ENCODE results near the gene LMF2.

LMF2 gene

DNA sequence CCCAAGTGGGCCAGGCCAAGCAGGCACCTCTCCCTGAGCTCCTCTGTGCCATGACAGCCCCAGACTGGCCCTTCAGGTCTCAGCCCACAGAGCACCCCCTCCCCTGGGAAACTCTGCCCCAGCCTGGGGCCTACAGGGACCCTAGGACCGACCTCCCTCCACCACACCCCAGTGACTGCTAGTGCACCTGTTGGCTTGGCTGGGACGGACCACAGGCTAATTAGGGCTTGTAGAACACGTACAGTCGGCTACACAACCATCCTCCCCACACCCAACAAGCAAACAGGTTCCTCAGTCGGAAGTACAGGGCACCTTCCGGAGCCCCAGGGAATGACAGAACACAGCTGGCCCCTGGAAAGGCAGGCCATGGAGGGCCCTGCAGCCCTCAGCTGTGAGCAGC is 37.0 kb downstream of the LMF2 start:
- no peak overlapping the region for H3K4me3 ChIP-seq (replicated peaks; ENCODE audit: low read depth, low read length)
- TF ChIP-seq, protein P1, sequence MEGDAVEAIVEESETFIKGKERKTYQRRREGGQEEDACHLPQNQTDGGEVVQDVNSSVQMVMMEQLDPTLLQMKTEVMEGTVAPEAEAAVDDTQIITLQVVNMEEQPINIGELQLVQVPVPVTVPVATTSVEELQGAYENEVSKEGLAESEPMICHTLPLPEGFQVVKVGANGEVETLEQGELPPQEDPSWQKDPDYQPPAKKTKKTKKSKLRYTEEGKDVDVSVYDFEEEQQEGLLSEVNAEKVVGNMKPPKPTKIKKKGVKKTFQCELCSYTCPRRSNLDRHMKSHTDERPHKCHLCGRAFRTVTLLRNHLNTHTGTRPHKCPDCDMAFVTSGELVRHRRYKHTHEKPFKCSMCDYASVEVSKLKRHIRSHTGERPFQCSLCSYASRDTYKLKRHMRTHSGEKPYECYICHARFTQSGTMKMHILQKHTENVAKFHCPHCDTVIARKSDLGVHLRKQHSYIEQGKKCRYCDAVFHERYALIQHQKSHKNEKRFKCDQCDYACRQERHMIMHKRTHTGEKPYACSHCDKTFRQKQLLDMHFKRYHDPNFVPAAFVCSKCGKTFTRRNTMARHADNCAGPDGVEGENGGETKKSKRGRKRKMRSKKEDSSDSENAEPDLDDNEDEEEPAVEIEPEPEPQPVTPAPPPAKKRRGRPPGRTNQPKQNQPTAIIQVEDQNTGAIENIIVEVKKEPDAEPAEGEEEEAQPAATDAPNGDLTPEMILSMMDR (IDR thresholded peaks at IDR 0.05; ENCODE audit: low read length, missing control alignments), result no peak
- no peak for DNase-seq (ENCODE audit: low read depth)

DNA sequence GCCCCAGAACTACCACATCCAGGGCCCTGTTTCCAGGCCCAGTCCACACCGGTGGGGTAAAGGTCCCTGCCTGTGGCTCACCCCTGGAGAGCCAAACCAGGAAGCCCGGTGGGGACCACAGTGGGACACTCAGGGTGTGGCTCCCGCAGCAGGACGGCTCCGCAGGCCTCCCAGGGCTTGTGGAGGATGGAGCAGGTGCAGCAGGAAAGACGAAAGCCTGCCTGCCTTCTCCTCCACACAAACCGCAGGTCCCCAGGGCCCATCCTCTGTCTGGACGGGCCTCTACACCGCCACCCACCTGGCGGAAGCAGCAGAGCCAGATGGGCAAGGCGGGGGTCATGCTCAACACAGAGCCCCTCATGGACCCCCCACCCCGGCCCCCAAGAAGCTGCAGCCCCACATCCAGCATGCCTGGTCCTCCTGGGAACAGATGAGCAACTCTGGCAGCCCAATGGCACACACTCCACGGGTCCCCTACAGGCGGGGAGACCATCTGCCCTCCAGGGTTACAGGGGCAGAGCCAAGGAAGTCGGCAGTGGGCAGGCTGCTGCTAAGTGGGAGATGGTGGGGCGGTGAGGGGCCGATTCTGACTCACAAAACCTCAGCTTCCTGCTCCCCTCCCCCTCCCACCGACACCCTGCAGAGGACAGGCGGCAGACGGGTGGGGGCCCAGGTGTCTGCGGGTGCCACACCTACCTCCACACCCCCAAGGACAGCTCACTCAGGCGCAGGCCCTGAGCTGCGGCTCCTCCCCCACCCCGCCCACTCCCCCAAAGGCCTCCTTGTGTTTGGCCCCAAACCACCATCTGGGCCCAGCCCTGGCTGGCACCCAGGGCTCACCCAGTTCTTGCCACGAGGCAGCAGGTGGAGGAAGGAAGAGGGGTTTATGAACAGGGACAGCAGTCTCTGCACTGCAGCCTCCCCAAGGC is 37.9 kb downstream of the LMF2 start:
- peak; percentile 15 for DNase-seq (ENCODE audit: low read depth)
- H3K4me3 ChIP-seq (replicated peaks; ENCODE audit: low read depth, low read length), result no peak overlapping the region
- TF ChIP-seq, protein P1 (IDR thresholded peaks at IDR 0.05; ENCODE audit: low read length, missing control alignments), result no peak

DNA sequence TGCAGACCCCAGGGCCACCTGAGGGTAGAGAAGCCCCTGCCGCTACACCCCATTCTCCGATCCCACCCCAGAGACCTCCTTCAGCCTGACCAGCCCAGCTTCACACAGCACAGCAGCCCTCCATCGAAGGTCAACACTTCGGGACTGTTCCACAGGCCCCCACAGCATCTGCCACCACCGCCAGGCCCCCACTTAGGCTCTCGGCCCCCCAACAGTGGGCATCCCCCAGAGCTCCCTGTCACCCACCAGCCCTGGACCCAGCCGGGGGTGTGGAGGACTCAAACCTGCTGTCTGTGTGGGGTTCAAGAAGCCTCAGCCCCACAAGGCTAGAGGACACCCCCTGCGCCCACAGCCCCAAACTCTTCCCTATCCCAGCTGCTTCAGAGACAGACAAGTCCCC is 38.9 kb downstream of the LMF2 start:
- H3K4me3 ChIP-seq (replicated peaks; ENCODE audit: low read depth, low read length), result no peak overlapping the region
- TF ChIP-seq, protein P1 (IDR thresholded peaks at IDR 0.05; ENCODE audit: low read length, missing control alignments), result no peak
- DNase-seq (ENCODE audit: low read depth), result no peak

DNA sequence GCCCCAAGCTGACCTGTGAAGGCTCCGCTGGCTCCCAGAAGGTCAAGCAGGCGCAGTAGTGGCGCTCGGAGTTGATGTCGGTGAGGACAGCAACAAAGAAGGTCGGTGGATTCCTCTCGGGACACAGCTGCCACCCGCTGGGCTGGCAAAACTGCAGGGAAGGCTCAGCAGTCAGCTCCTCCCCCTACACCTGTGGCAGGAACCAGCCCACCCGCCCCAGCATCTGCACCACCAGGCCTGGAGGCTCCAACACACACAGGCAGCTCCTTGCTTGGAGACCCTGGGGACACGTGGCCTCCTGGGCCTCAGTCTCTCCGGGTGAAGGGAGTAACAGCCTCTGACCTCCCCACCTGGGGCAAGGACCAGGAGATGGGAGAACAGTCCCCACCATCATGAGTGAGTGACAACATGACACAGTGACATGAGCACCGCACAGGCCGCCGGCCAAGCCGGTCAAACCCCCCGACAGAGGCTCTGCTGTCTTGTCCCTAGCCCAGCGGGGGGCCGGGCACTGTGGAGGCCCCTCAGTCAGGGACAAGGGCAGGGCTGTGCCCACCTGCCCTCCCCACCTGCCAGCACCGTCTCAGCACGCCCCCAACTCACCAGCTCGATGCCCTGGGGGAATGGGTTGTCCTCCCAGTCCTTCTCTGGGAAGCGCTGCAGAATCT is 39.6 kb downstream of the LMF2 start:
- H3K4me3 ChIP-seq (replicated peaks; ENCODE audit: low read depth, low read length), result no peak overlapping the region
- TF ChIP-seq, protein P1 (IDR thresholded peaks at IDR 0.05; ENCODE audit: low read length, missing control alignments), result no peak
- DNase-seq (ENCODE audit: low read depth), result no peak

DNA sequence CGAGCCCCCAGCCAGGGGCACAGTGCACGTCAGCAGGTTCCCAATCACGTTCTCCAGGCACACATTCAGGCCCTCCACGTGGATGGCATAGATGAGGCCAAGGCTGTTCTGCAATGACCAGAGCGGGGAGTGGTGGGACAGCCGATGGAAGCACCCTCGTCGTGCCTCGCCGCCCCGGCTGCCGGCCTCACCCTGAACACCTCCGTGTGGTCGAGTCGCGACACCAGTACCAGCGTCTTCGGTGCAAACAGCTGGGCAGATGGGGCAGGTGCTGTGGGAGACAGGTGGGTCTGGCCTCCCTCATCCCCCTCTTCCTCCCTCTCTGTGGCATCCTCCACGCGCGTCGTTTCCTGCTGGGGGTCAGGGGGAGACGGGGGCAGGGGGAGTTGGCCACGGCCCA is 40.2 kb downstream of the LMF2 start:
- no peak overlapping the region for H3K4me3 ChIP-seq (replicated peaks; ENCODE audit: low read depth, low read length)
- TF ChIP-seq, protein P1 (IDR thresholded peaks at IDR 0.05; ENCODE audit: low read length, missing control alignments), result no peak
- no peak for DNase-seq (ENCODE audit: low read depth)

DNA sequence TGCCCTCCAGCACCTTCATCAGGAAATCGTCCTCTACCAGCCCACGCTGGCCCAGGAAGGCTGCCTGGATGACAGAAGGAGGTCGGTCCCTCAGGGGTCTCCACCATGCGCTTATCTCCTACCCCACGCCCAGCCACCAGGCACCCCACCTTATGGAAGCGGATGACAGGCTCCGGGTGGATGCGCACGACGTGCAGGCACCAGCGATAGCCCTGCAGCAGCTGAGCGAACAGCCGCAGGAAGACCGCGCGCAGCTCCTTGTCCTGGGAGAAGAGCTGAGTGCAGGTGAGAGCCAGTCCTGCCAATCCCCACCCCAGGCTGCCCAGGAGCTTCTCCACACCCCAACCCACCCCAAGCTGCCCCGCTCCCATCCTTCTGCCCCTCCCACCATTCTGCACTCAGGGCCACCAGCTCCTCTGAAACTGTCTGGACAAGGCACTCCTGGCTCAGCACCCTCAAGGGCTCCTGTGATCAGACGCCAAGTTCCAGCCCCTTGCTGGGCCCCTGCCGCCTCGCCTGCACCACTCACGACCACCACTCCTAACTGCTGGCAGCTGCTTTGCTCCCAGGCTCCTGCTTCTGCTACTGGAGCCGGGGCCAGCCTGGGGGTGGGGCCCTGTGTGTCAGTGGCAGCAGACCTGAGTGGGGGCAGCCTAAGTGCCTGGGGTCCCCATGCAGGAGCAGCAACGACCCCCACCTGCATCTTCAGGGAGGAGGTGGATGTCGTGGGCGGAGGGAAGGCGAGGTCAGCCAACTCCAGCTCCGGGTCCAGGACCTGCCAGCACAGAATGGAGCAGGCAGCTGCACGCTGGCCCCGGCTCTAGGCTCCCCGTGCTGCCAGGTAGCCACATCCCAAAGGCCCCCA is 42.2 kb downstream of the LMF2 start:
- H3K4me3 ChIP-seq (replicated peaks; ENCODE audit: low read depth, low read length), result no peak overlapping the region
- no peak for DNase-seq (ENCODE audit: low read depth)
- TF ChIP-seq, protein P1 (IDR thresholded peaks at IDR 0.05; ENCODE audit: low read length, missing control alignments), result no peak
